Measurements from ENCODE around the gene PALMD.

PALMD gene

DNA sequence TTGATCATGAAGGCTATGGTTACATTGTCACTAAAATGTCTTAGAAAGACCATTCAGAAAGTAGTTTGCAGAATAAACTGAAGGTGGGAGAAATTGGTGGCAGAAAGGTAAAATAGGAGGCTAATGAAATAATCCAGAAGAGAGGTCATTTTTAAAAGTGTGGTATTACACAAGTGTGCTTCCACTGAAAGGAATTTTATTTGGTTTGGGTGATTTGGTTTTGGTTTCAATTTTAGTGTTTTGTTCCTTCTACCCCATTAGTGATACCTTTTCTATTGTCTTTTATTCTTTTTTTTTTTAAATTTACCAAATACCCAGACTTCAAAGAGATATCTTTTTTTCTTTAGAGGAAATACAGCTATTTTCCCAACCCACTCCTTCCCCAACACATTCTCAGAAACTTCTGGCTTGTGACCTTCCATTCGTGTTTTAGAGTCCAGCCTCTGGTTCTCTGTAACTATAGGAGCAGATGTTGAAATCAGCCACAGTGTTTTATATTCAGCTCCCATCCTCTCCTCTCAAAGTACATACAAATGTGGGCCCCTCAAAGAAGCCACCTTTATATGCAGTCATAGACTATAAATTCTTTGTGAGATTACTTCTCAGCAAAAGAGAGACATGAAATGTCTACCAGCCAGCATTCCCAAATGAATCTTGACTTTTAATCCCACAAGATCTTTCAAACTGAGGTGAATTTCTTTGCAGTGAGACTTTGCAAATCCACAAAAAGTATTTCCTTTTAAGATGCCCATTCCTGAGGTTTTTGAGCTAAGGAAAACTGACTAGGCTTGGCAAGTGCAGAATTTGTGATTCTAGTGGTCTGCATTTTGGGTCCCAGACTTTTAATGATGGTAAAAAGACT is 42.0 kb upstream of the PALMD start:
- TF ChIP-seq, protein P1, sequence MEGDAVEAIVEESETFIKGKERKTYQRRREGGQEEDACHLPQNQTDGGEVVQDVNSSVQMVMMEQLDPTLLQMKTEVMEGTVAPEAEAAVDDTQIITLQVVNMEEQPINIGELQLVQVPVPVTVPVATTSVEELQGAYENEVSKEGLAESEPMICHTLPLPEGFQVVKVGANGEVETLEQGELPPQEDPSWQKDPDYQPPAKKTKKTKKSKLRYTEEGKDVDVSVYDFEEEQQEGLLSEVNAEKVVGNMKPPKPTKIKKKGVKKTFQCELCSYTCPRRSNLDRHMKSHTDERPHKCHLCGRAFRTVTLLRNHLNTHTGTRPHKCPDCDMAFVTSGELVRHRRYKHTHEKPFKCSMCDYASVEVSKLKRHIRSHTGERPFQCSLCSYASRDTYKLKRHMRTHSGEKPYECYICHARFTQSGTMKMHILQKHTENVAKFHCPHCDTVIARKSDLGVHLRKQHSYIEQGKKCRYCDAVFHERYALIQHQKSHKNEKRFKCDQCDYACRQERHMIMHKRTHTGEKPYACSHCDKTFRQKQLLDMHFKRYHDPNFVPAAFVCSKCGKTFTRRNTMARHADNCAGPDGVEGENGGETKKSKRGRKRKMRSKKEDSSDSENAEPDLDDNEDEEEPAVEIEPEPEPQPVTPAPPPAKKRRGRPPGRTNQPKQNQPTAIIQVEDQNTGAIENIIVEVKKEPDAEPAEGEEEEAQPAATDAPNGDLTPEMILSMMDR (IDR thresholded peaks at IDR 0.05) = no peak

DNA sequence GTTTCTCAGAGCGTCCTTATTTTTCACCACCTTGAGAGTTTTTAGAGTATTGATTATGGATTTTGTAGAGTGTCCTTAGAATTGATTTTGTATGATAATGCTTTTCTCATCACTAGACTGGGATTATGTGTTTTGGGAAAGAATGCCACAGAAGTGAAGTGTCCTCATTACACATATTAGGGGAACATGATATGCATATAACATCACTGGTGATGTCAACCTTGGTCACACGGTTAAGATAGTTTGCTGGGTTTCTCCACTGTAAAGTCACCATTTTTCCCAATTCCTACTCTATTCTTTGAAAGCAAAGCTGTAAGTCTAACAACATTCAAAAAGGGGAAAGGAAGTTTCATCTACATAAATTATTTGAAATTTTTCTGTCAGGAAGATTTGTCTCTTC is 39.6 kb upstream of the PALMD start:
- TF ChIP-seq, protein P1 (IDR thresholded peaks at IDR 0.05) = no peak

DNA sequence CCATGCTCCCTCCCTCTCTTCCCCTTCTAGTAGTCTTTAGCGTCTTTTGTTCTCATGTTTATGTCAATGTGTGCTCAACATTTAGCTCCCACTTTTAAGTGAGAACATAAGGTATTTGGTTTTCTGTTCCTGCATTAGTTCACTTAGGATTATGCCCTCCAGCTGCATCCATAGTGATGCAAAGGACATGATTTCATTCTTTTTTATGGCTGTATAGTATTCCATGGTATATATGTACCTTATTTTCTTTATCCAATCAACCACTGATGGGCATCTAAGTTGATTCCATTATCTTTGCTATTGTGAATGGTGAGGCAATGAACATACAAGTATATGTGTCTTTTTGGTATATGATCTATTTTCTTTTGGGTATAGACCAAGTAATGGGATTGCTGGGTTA is 38.3 kb upstream of the PALMD start:
- TF ChIP-seq, protein P1 (IDR thresholded peaks at IDR 0.05) = no peak

DNA sequence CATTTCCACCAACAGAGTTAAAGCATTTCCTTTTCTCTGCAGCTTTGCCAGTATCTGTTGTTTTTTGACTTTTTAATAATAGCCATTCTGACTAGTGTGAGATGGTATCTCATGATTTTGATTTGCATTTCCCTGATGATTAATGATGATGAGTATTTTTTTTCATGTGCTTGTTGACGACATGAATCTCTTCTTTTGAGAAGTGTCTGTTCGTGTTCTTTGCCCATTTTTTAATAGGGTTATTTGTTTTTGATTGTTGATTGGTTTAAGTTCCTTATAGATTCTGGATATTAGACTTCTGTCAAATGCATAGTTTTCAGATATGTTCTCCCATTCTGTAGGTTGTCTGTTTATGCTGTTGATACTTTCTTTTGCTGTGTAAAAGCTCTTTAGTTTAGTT is 37.9 kb upstream of the PALMD start:
- TF ChIP-seq, protein P1 (IDR thresholded peaks at IDR 0.05) = no peak

DNA sequence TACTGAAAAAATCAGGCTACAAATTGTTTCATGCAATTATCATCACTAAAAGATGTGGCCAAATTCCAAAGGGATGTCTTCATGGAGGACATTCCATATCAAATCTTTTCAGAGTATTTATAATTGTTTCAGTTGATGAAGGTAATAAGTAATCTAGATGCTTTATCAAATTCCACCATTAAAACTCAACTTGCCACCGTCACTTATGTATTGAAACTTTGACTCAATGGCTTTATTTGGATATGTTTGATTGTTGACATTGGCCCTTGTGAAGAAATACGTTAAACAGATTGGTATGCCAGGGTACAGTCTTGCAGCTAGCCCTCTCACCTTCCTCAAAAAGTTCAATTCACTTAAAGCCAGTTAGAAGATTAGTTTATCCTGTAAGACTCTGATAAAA is 32.2 kb upstream of the PALMD start:
- TF ChIP-seq, protein P1 (IDR thresholded peaks at IDR 0.05) = no peak

DNA sequence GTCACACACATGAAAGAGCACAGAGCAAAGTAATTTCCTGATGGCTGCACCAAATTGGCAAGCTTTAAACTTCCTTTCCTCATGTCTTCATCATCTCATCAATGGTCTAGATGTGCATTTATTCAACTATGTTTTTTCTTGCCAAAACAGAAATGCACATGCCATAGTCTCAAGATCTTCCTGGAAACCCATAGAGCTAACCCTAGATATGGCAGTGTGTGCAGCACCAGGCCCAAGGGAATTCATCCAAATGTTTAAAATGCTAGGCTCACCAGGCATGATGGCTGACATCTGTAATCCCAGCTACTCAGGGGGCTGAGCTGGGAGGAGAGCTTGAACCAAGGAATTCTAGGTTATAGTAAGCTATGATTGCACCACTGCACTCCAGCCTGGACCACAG is 31.2 kb upstream of the PALMD start:
- TF ChIP-seq, protein P1 (IDR thresholded peaks at IDR 0.05) = no peak

DNA sequence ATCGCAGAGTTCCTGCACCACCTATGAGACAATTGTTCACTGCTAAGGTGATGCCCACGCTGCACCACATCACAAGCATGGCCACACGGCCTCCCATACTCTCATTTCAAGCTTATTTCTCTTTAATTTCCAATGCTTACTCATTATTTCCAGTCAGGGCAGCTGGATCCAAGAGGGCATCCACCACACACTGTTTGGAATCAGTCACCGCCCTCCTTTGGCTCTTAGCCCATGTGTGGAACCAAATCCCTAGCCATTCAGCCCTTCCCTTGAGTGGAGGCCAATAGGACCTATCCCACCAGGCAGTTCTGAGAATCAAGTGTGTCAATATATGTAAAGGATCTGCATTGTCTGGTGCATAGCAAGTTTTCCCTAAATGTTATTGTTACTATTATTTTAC is 26.3 kb upstream of the PALMD start:
- TF ChIP-seq, protein P1 (IDR thresholded peaks at IDR 0.05) = no peak
